SW480 (cell line): ENCODE results near the gene EFCAB9.

Source experiments
- DNase-seq: peaks from one replicate; pipeline ENCODE4 v3.0.0-alpha.2; 2016; ENCODE audit warnings: low spot score

The EFCAB9 gene

DNA sequence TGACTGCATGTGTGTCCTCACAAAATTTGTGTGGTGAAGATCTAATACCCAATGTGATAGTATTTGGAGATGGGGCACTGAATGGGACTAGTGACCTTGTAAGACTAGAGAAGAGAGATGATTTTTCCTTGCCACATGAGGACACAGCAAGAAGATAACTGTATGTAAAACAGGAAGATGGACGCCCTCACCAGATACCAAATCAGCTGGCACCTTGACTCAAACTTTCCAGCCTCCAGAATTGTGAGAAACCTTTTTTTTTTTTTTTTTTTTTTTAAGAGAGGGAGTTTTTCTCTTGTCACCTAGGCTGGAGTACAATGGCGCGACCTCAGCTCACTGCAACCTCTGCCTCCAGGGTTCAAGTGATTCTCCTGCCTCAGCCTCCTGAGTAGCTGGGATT lies 49.3 kb downstream of the EFCAB9 start:
- DNase-seq = no peak

DNA sequence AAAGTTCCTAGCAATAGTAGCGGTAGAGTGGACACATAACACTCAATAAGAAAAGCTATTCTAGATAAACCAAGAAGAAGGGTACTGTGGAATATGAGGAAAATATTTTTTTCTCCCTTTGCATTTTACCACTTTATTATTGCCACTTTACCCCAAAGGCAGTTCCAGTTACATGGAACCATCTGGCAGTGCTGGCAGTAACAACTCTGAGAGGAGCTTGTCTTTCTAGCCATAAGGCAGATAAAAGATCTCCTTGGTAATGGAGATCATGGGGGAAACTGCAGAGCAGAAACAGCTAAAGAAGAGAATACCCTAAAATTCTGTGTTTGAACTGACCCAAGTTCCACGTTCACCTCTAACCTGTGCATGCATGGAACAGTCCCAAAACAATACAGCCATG lies 51.1 kb downstream of the EFCAB9 start:
- no peak for DNase-seq

DNA sequence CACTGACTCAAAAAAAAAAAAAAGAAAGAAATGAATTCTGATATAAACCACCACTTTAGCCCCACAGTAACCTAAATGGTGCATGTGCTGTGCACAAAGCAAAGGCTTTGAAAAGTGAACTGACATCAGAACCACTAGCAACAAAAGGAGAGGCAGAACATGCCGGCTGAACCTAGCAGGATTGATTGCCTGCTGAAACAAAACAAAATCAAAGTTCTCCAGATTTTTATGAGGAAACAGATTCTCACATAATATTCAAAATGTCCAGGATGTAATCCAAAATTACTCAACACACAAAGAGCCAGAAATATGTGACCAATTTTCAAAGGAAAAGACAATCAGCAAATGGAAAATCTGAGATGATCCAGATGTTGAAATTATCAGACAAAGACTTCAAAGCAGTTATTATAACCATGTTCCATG lies 51.7 kb downstream of the EFCAB9 start:
- no peak for DNase-seq

DNA sequence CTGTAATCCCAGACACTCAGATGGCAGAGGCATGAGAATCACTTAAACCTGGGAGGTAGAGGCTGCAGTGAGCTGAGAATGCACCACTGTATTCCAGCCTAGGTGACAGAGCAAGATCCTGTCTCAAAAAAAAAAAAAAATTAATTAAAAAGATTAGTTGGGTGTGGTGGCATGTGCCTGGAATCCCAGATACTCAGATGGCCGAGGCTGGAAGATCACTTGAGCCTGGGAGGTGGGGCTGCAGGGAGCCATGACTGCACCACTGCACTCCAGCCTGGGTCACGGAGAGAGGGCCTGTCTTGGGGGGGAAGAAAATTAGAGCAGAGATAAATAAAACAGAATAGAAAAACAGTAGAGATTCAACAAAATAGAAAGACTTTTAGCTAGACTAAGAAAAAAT lies 54.7 kb downstream of the EFCAB9 start:
- DNase-seq = no peak

DNA sequence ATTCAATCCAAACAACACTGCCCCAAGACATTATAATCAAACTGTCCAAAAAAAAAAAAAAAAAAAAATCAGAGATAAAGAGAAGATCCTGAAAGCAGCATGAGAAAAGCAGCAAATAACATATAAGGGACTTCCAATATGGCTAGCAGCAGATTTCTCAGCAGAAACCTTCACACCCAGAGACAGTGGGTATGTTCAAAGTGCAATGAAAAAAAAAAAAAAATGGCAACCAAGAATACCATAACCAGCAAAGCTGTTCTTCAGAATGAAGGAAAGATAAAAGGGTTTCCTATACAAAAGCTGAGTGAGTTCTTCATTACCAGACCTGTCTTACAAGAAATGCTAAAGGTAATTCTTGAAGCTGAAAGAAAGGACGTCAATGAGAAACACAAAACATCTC lies 57.4 kb downstream of the EFCAB9 start:
- DNase-seq = no peak

DNA sequence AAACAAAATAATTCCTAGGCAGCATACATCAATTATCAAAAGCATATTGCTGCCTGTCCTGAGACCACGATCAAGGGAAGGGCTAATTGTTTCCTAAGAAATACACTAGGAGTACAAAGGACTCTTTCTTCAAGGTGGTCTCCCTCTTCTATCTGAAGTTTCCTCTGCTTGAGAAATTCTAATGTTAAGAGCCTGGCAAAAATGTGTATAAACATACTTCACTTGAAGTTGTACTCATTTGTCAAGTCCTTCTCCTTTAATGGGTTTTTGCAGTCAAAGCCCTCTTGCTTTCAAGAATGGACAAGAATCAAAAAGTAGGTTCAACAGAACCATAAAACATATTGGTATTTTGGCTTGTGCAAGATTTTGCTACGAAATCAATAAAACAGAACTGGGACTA lies 58.5 kb downstream of the EFCAB9 start:
- no peak for DNase-seq
